GM21717 (cell line): ENCODE measurements around the gene FES.

ENCODE experiments used
- ATAC-seq: cut with Tn5 transposase; IDR thresholded peaks from one replicate; pipeline ENCODE4 v1.9.1; 2021; ENCODE audit warnings: mild to moderate bottlenecking, moderate library complexity; ENCODE audit not compliant: unreplicated experiment

FES gene

DNA sequence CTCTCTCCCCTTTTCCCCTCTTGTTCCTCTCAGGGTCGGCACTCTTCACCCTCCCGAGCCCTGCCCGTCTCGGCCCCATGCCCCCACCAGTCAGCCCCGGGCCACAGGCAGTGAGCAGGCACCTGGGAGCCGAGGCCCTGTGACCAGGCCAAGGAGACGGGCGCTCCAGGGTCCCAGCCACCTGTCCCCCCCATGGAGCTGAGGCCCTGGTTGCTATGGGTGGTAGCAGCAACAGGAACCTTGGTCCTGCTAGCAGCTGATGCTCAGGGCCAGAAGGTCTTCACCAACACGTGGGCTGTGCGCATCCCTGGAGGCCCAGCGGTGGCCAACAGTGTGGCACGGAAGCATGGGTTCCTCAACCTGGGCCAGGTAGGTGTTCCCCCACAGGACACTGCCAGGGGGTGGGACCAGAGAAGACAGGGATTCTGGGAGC is 8.7 kb upstream of the FES start:
- ATAC-seq = no peak

DNA sequence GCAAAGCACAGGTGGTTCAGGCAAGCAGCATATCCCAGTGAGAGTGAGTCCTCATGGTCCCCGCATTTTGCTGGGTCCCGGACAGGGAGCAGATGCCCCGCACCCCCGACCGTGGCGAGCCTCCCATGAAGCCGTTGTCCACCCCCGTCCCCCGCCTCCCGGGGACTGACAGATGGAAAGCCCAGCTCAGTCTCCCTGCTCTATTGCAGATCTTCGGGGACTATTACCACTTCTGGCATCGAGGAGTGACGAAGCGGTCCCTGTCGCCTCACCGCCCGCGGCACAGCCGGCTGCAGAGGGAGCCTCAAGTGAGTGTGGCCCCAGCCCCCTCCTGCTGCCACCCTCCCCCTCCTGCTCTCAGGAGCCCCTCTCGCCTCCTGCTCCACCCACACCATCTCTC is 8.3 kb upstream of the FES start:
- ATAC-seq = no peak

DNA sequence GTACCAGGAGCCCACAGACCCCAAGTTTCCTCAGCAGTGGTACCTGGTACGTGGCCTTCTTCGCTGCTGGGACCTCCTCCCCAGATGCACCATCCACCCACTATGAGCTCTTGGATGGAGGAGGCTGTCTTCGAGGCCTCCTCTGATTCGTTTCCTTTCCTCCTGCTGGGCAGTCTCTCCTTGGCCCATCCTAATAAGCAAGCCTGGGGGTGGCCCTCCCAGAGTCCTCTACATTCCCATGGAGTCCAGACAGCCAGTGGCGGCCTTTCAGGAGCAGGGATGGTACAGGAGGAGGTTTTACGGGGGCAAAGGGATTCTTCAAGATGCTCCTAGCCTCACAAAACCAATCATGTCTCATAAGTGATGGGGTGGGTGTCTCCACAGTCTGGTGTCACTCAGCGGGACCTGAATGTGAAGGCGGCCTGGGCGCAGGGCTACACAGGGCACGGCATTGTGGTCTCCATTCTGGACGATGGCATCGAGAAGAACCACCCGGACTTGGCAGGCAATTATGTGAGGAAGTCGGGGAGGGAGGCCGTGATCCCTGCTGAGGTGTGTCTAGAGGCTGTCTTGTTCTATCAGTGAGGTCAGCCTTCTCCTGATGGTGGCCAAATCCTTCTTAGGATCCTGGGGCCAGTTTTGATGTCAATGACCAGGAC is 7.7 kb upstream of the FES start:
- no peak for ATAC-seq

DNA sequence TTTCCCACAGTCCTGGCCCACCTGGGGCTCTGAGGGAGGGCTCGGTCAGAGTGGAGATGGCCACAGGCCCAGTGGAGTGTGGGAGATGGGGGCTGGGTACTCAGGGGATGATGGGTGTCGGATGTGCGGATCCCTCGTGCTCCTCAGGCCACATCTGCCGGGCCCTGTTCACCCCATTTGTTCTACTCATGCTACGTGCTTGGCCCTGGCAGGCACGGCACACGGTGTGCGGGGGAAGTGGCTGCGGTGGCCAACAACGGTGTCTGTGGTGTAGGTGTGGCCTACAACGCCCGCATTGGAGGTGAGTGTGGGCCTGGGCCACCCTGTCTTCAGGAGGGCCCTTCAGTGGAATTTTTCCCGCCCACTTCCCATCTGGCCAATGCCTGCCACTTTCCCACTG is 7.0 kb upstream of the FES start:
- no peak for ATAC-seq

DNA sequence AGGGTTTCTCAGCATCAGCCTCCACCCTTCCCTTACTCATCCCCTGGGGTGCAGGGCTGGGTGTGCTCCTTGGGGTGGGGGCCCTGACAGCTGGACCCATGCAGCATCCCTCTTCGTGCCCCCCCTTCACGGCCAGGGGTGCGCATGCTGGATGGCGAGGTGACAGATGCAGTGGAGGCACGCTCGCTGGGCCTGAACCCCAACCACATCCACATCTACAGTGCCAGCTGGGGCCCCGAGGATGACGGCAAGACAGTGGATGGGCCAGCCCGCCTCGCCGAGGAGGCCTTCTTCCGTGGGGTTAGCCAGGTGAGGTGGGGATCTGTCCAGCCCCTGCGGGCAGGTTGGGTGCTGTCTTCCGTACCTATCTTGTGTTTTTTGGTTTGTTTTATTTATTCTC is 6.3 kb upstream of the FES start:
- no peak for ATAC-seq

DNA sequence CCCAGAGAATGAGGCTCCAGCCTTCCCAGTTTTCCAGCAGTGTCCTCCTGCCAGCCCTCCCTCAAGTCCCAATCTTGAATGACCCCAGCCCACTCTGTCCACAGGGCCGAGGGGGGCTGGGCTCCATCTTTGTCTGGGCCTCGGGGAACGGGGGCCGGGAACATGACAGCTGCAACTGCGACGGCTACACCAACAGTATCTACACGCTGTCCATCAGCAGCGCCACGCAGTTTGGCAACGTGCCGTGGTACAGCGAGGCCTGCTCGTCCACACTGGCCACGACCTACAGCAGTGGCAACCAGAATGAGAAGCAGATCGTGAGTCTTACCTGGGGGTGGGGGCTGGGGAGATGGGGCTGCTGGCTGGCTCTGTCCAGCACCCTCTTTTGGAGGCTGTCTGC is 5.6 kb upstream of the FES start:
- ATAC-seq = no peak

DNA sequence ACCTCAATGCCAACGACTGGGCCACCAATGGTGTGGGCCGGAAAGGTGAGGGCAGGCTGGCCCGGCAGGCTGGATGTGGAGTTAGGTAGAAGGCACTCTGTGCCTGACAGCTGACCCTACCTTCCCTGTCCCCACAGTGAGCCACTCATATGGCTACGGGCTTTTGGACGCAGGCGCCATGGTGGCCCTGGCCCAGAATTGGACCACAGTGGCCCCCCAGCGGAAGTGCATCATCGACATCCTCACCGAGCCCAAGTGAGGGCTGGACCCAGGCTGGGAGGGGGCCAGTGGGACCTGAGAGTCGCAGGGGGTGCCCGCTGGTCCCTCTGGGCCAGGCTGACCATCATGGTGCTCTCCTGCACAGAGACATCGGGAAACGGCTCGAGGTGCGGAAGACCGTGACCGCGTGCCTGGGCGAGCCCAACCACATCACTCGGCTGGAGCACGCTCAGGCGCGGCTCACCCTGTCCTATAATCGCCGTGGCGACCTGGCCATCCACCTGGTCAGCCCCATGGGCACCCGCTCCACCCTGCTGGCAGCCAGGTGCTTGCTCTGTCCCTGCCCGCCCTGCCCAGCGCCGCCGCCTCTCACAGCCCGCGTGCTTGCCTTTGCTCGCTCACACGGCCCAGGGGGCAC is 4.5 kb upstream of the FES start:
- no peak for ATAC-seq

DNA sequence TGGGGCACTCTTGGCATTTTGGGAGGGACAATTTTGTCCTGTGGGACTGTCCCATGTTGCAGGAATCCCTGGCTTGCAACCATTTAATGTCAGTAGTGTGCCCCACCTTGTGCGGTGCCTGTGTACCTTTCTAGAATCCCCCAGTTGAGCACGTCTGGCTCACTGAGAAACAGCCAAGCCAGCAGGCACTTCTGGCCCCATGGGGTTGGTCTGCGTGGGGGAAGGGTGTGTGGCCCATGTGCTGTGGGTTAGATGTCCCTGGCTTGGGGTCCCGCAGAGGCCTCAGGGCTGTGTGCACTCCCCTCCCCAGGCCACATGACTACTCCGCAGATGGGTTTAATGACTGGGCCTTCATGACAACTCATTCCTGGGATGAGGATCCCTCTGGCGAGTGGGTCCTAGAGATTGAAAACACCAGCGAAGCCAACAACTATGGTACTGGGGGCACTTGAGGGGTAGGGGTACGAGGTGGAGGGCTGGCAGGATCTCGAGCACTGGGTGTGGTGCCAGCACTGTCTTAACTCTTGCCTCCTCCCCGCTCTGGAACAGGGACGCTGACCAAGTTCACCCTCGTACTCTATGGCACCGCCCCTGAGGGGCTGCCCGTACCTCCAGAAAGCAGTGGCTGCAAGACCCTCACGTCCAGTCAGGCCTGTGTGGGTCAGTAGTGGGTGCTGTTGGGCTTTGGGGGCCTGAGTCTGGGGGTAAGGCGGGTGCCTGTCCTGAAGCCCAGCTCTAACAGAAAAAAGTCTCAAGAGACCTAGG is 3.7 kb upstream of the FES start:
- ATAC-seq = no peak

DNA sequence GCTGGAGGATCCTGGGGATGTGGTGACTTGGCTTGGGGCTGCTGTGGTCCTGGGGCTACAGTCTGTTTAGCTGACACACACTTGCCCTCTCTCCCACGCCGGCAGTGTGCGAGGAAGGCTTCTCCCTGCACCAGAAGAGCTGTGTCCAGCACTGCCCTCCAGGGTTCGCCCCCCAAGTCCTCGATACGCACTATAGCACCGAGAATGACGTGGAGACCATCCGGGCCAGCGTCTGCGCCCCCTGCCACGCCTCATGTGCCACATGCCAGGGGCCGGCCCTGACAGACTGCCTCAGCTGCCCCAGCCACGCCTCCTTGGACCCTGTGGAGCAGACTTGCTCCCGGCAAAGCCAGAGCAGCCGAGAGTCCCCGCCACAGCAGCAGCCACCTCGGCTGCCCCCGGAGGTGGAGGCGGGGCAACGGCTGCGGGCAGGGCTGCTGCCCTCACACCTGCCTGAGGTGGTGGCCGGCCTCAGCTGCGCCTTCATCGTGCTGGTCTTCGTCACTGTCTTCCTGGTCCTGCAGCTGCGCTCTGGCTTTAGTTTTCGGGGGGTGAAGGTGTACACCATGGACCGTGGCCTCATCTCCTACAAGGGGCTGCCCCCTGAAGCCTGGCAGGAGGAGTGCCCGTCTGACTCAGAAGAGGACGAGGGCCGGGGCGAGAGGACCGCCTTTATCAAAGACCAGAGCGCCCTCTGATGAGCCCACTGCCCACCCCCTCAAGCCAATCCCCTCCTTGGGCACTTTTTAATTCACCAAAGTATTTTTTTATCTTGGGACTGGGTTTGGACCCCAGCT is 2.9 kb upstream of the FES start:
- ATAC-seq = no peak

DNA sequence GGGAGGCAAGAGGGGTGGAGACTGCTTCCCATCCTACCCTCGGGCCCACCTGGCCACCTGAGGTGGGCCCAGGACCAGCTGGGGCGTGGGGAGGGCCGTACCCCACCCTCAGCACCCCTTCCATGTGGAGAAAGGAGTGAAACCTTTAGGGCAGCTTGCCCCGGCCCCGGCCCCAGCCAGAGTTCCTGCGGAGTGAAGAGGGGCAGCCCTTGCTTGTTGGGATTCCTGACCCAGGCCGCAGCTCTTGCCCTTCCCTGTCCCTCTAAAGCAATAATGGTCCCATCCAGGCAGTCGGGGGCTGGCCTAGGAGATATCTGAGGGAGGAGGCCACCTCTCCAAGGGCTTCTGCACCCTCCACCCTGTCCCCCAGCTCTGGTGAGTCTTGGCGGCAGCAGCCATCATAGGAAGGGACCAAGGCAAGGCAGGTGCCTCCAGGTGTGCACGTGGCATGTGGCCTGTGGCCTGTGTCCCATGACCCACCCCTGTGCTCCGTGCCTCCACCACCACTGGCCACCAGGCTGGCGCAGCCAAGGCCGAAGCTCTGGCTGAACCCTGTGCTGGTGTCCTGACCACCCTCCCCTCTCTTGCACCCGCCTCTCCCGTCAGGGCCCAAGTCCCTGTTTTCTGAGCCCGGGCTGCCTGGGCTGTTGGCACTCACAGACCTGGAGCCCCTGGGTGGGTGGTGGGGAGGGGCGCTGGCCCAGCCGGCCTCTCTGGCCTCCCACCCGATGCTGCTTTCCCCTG is 2.2 kb upstream of the FES start:
- ATAC-seq = no peak

DNA sequence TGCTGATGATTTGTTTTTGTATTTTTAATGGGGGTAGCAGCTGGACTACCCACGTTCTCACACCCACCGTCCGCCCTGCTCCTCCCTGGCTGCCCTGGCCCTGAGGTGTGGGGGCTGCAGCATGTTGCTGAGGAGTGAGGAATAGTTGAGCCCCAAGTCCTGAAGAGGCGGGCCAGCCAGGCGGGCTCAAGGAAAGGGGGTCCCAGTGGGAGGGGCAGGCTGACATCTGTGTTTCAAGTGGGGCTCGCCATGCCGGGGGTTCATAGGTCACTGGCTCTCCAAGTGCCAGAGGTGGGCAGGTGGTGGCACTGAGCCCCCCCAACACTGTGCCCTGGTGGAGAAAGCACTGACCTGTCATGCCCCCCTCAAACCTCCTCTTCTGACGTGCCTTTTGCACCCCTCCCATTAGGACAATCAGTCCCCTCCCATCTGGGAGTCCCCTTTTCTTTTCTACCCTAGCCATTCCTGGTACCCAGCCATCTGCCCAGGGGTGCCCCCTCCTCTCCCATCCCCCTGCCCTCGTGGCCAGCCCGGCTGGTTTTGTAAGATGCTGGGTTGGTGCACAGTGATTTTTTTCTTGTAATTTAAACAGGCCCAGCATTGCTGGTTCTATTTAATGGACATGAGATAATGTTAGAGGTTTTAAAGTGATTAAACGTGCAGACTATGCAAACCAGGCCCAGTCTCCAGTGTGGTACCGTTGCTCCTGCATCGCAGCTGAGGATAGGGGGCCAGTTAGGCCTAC is 1.4 kb upstream of the FES start:
- no peak for ATAC-seq

DNA sequence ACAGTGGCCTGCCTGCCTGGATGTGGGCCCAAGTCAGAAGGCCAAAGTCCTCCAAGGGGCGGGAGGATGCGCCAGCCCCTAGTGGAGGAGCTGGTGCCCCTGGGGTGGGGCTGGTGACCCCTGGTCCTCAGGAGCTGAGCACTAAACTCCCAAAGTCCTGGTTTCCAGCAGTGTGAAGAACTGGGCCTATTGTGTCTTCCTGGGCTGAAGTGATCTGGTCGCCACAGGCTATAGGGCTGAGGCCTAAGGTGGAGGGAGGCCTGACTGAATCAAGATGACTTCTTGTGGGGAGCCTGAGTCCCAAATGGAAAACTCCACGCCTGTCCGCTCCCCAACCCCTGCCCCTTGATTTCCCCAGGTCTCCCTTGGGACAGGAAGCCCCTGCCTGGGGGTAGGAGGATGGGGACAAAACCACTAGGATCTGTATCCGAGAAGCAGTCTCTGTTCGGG is 753 bp upstream of the FES start:
- no peak for ATAC-seq

DNA sequence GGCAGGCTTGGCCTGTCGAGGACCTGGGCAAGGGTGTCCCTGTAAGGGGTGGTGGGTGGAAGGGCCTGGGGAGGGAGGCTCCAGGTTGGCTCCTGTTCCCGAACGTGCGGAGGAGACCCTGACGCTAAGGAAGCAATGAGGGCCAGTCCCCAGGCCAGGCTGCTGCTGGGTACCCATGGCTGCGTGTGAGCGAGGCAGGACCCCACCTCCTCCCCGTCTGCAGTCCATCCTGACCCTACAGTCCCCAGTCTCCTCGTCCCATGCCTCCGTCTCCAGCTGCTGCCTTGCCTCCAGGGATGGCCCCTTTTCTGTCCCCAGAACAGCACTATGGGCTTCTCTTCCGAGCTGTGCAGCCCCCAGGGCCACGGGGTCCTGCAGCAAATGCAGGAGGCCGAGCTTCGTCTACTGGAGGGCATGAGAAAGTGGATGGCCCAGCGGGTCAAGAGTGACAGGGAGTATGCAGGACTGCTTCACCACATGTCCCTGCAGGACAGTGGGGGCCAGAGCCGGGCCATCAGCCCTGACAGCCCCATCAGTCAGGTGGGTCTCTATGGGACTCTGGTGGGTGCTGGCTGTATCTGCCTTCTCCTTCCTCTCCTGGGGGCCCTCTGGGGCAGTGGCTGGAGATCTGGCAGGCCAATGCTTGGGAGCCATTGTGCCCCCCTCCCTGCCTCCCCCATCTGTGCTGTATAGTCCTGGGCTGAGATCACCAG is 571 bp downstream of the FES start:
- no peak for ATAC-seq

DNA sequence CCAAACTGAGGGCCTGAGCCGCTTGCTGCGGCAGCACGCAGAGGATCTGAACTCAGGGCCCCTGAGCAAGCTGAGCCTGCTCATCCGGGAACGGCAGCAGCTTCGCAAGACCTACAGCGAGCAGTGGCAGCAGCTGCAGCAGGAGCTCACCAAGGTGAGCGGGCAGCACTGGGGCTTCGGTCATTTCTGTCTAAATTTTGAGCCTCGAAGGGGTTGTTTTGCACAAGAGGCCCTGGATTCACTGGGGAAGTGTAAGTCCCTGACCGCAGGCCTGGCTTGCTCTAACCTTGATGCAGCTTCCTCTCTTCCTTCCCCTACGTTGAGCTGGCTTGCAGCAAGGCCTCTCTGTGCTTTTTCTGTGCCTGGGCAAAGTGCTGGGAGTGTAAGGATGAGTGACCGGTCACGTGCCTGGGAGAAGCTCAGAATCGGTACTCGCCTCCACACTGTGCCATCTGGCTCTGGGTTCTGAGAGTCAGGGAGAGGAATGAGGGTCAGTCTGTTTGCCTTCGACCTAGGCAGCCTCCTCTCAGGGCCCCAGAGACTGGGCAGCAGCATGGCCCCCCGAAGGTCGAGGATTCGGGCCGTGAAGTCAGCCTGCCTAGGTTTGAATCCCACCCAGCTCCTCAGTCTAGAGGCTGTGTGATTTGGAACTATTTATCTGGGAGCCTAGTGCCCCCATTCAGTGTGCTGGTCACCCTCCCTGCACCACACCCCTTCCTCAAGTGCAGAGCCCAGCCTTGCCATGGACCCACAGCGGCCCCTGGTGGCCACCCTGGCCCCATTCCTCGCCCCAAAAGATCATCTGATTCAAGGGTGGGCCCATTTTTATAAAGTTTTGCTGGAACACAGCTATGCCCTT is 1.4 kb downstream of the FES start:
- peak; percentile 45 for ATAC-seq

DNA sequence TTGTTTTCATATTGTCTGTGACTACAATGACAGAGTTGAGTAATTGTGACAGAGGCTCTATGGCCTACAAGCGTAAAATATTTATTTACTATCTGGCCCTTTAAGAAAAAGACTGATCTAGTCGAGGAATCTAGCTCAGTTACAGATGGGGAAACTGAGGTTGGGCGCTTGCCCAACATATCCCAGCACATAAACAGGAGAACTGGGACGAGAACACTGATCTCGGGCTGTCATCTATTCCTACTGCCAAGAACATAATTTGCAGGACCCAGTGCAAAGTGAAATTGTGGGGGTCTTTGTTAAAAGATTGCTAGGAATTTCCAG is 1.9 kb downstream of the FES start:
- no peak for ATAC-seq

DNA sequence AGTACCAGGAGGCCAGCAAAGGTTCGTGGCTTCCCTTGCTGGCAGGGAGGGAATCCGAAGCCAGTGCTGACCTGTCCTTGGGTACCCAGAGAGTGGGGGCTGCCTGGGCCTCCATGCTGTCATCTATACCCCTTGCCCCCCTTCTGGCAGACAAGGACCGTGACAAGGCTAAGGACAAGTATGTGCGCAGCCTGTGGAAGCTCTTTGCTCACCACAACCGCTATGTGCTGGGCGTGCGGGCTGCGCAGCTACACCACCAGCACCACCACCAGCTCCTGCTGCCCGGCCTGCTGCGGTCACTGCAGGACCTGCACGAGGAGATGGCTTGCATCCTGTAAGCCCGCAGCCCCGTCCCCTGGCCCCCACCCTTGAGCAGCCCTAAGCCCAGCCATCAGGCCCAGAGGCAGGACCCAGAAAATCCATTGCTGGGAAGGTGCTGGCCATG is 2.8 kb downstream of the FES start:
- no peak for ATAC-seq

DNA sequence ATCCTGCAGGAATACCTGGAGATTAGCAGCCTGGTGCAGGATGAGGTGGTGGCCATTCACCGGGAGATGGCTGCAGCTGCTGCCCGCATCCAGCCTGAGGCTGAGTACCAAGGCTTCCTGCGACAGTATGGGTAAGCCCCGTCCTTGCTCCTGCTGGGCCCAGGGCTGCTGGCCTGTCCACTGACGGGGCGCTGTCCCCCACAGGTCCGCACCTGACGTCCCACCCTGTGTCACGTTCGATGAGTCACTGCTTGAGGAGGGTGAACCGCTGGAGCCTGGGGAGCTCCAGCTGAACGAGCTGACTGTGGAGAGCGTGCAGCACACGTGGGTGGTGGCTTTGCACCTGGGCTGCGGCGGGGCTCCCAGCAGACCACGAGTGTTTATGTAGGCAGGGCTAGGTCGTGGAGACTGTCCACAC is 5.0 kb downstream of the FES start:
- ATAC-seq = no peak

DNA sequence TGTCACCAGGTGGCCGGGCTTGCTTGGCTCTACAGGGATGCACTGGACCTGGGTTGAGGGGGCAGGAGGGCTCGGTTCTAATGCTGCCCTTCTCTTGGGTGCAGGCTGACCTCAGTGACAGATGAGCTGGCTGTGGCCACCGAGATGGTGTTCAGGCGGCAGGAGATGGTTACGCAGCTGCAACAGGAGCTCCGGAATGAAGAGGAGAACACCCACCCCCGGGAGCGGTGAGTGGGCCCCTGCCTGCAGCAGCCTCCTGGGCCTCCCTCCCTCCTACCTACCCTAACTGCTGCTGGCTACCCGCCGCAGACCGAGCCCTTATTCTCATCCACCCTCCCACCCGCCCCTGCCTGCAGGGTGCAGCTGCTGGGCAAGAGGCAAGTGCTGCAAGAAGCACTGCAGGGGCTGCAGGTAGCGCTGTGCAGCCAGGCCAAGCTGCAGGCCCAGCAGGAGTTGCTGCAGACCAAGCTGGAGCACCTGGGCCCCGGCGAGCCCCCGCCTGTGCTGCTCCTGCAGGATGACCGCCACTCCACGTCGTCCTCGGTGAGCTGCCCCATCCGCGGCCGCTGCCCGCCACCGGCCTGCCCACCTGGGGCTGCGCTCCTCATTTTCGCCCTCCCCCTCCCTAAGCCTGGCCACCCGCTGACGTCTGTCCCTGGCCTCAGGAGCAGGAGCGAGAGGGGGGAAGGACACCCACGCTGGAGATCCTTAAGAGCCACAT is 5.6 kb downstream of the FES start:
- no peak for ATAC-seq
